H1 (cell line): ENCODE measurements around the gene LIG4. TPM values are rescaled to one million over a fixed set of nuclear protein-coding genes. Genes with fewer than 3 reads are reported as not detected.

Experiments used
- CTCF ChIA-PET: fragments of 300-600 bp; sonication (Branson Sonifier 250); formaldehyde crosslinking; loops from one replicate; lab custom pipeline; 2021; ENCODE audit not compliant: partially characterized antibody; lab: Charles Lee
- POLR2A ChIA-PET: fragments of 300-600 bp; sonication (Branson Sonifier 250); formaldehyde crosslinking; loops from one replicate; lab custom pipeline; 2021; ENCODE audit warnings: inconsistent platforms; ENCODE audit not compliant: partially characterized antibody; lab: Charles Lee
- DNase-seq, 2 experiments: peaks; one replicate each; pipeline versions ENCODE4 v3.0.0 to v3.0.0-alpha.2; 2010 to 2022; ENCODE audit warnings: low spot score in 2 of 2, low read depth in 1 of 2, mixed read lengths in 1 of 2
- FAIRE-seq: peaks from 2 replicates; lab custom pipeline; 2011; peaks lifted over from hg19 to GRCh38; lab: Jason Lieb, UNC
- H2AFZ ChIP-seq: 2 replicates; pipeline ENCODE4 v1.8.1; 2012; ENCODE audit warnings: low read length, inconsistent platforms
- H2AK5ac ChIP-seq: 2 replicates; pipeline ENCODE4 v1.6.1; 2013; ENCODE audit warnings: low read depth, low read length
- H2BK120ac ChIP-seq: replicated peaks from 2 replicates; pipeline ENCODE3; 2013; ENCODE audit warnings: low read depth, low read length, inconsistent platforms
- H2BK12ac ChIP-seq: 2 replicates; pipeline ENCODE4 v1.6.1; 2013; ENCODE audit warnings: low read depth, low read length
- H2BK15ac ChIP-seq: 2 replicates; pipeline ENCODE4 v1.6.1; 2013; ENCODE audit warnings: low read length
- H2BK20ac ChIP-seq: 2 replicates; pipeline ENCODE4 v1.6.1; 2013; ENCODE audit warnings: low read length
- H2BK5ac ChIP-seq: 2 replicates; pipeline ENCODE4 v1.6.1; 2013; ENCODE audit warnings: low read depth, low read length
- H3K14ac ChIP-seq: 2 replicates; pipeline ENCODE4 v1.6.1; 2013; ENCODE audit warnings: inconsistent platforms; ENCODE audit not compliant: insufficient read length
- H3K18ac ChIP-seq: 2 replicates; pipeline ENCODE4 v1.6.1; 2013; ENCODE audit warnings: low read length; ENCODE audit errors: extremely low read depth
- H3K23ac ChIP-seq: 2 replicates; pipeline ENCODE4 v1.6.1; 2013; ENCODE audit warnings: inconsistent platforms; ENCODE audit not compliant: insufficient read length
- H3K23me2 ChIP-seq: 2 replicates; pipeline ENCODE4 v1.6.1; 2013; ENCODE audit warnings: low read depth, low read length
- H3K27ac ChIP-seq: 2 replicates; pipeline ENCODE4 v1.6.1; 2011; ENCODE audit warnings: low read depth, low read length, inconsistent platforms
- H3K27me3 ChIP-seq, 4 experiments: replicated peaks in 1 of 4; 1 replicate in 1 of 4; 2 replicates in 3 of 4; pipeline versions ENCODE4 v1.6.1 to v1.8.1; 2011 to 2013; ENCODE audit warnings: low read length in 3 of 4, mild to moderate bottlenecking in 3 of 4, inconsistent platforms in 2 of 4, mixed read lengths in 2 of 4, moderate library complexity in 1 of 4; ENCODE audit not compliant: control insufficient read depth in 3 of 4, insufficient read depth in 3 of 4; ENCODE audit errors: extremely low read depth in 1 of 4
- H3K36me3 ChIP-seq, 4 experiments: 2 replicates each; pipeline versions ENCODE4 v1.6.1 to v1.8.1; 2011 to 2013; ENCODE audit warnings: mild to moderate bottlenecking in 4 of 4, low read length in 3 of 4, moderate library complexity in 2 of 4, control low read depth in 1 of 4, inconsistent platforms in 1 of 4; ENCODE audit not compliant: insufficient read depth in 4 of 4, control insufficient read depth in 2 of 4
- H3K4ac ChIP-seq: replicated peaks from 2 replicates; pipeline ENCODE3; 2013; ENCODE audit warnings: low read length, low read depth, mixed read lengths, inconsistent platforms; ENCODE audit not compliant: insufficient read length
- H3K4me1 ChIP-seq, 4 experiments: replicated peaks in 1 of 4; 1 replicate in 1 of 4; 2 replicates in 3 of 4; pipeline versions ENCODE4 v1.6.1 to v1.8.1; 2011 to 2013; ENCODE audit warnings: low read length in 3 of 4, inconsistent platforms in 2 of 4, mixed read lengths in 1 of 4; ENCODE audit not compliant: insufficient read depth in 4 of 4, control insufficient read depth in 3 of 4
- H3K4me2 ChIP-seq, 2 experiments: 2 replicates each; pipeline versions ENCODE4 v1.6.1 to v1.8.1; 2011 to 2013; ENCODE audit warnings: low read depth in 2 of 2, low read length in 2 of 2, control low read depth in 1 of 2, inconsistent platforms in 1 of 2, mild to moderate bottlenecking in 1 of 2; ENCODE audit not compliant: insufficient read depth in 1 of 2
- H3K4me3 ChIP-seq, 4 experiments: fragments of 200-600, 300-600 bp in 1 of 4; sonication (generic), shearing (Covaris generic), sonication (Bioruptor Twin) in 1 of 4; 2 replicates each; pipeline versions ENCODE4 v1.5.1 to v1.8.1; 2011 to 2016; ENCODE audit warnings: low read length in 4 of 4, low read depth in 3 of 4, control low read depth in 2 of 4, inconsistent platforms in 2 of 4, mild to moderate bottlenecking in 2 of 4, mixed read lengths in 1 of 4, moderate library complexity in 1 of 4; ENCODE audit not compliant: insufficient read depth in 2 of 4; ENCODE audit errors: extremely low read depth in 1 of 4
- H3K56ac ChIP-seq: replicated peaks from 2 replicates; pipeline ENCODE3; 2013; ENCODE audit warnings: low read depth, mild to moderate bottlenecking, mixed read lengths, low read length, inconsistent platforms; ENCODE audit not compliant: insufficient read length
- H3K79me1 ChIP-seq: 2 replicates; pipeline ENCODE4 v1.6.1; 2013; ENCODE audit warnings: low read depth, low read length, control low read depth
- H3K79me2 ChIP-seq, 2 experiments: 2 replicates each; pipeline versions ENCODE4 v1.6.1 to v1.8.1; 2012 to 2013; ENCODE audit warnings: low read length in 2 of 2, mild to moderate bottlenecking in 2 of 2, inconsistent platforms in 1 of 2; ENCODE audit not compliant: insufficient read depth in 2 of 2, control insufficient read depth in 1 of 2
- H3K9ac ChIP-seq, 4 experiments: replicated peaks in 1 of 4; 1 replicate in 1 of 4; 2 replicates in 3 of 4; pipeline versions ENCODE4 v1.6.1 to v1.8.1; 2011 to 2013; ENCODE audit warnings: low read depth in 3 of 4, low read length in 3 of 4, control low read depth in 2 of 4, mild to moderate bottlenecking in 2 of 4, moderate library complexity in 2 of 4, inconsistent platforms in 1 of 4; ENCODE audit errors: extremely low read depth in 1 of 4
- H3K9me3 ChIP-seq, 2 experiments: 2 replicates each; pipeline versions ENCODE4 v1.6.1 to v1.8.1; 2012 to 2013; ENCODE audit warnings: mild to moderate bottlenecking in 2 of 2, moderate library complexity in 2 of 2, control low read depth in 1 of 2, inconsistent platforms in 1 of 2, low read depth in 1 of 2, low read length in 1 of 2, mixed read lengths in 1 of 2; ENCODE audit not compliant: insufficient read depth in 2 of 2
- H4K20me1 ChIP-seq, 2 experiments: replicated peaks in 1 of 2; 2 replicates each; pipeline versions ENCODE3 to v1.8.1; 2011 to 2013; ENCODE audit warnings: inconsistent platforms in 2 of 2, low read length in 2 of 2, mild to moderate bottlenecking in 1 of 2; ENCODE audit not compliant: insufficient read depth in 2 of 2, control insufficient read depth in 1 of 2
- H4K5ac ChIP-seq: 2 replicates; pipeline ENCODE4 v1.6.1; 2013; ENCODE audit warnings: low read length, low read depth, mixed read lengths, inconsistent platforms; ENCODE audit not compliant: insufficient read length
- H4K8ac ChIP-seq: 2 replicates; pipeline ENCODE4 v1.8.0; 2013; ENCODE audit warnings: mild to moderate bottlenecking, moderate library complexity, low read length, inconsistent platforms; ENCODE audit not compliant: insufficient read depth; ENCODE audit errors: extremely low read depth
- H4K91ac ChIP-seq: replicated peaks from 2 replicates; pipeline ENCODE3; 2013; ENCODE audit warnings: low read length, mixed read lengths, inconsistent platforms; ENCODE audit not compliant: insufficient read length
- BCL11A ChIP-seq, 2 experiments: IDR thresholded peaks; one replicate each; pipeline ENCODE4 v1.6.1; 2011; ENCODE audit warnings: low read depth in 2 of 2, low read length in 2 of 2, mild to moderate bottlenecking in 2 of 2
- EZH2 ChIP-seq: fragments of 200-600 bp; sonication (generic); IDR thresholded peaks from 2 replicates; pipeline ENCODE4 v1.7.1; 2012; ENCODE audit warnings: low read depth, mild to moderate bottlenecking, moderate library complexity, low read length, inconsistent platforms; ENCODE audit not compliant: severe bottlenecking
- KDM4A ChIP-seq: IDR thresholded peaks from one replicate; pipeline ENCODE4 v1.7.1; 2012; ENCODE audit warnings: low read depth, mild to moderate bottlenecking, moderate library complexity, low read length, inconsistent platforms; ENCODE audit not compliant: severe bottlenecking
- NRF1 ChIP-seq: IDR thresholded peaks from 2 replicates; pipeline ENCODE4 v1.6.1; 2011; ENCODE audit warnings: mild to moderate bottlenecking, low read depth, low read length, improper control_type of control experiment
- POLR2A ChIP-seq, 2 experiments: IDR thresholded peaks; 1 replicate in 1 of 2; 2 replicates in 1 of 2; pipeline ENCODE4 v1.6.1; 2011; ENCODE audit warnings: low read depth in 2 of 2, low read length in 2 of 2, mild to moderate bottlenecking in 2 of 2; ENCODE audit errors: control extremely low read depth in 1 of 2
- POLR2AphosphoS5 ChIP-seq: IDR thresholded peaks from 2 replicates; pipeline ENCODE4 v1.6.1; 2011; ENCODE audit warnings: low read depth, low read length
- SIN3A ChIP-seq, 2 experiments: IDR thresholded peaks in 1 of 2; conservative IDR thresholded peaks in 1 of 2; 2 replicates each; pipeline ENCODE4 v1.6.1; 2011 to 2012; ENCODE audit warnings: low read length in 2 of 2, improper control_type of control experiment in 1 of 2, low read depth in 1 of 2, mild to moderate bottlenecking in 1 of 2
- WGBS, 2 experiments: shearing (Covaris generic) in 1 of 2; methylation state at CpG; one replicate each; pipeline versions ENCODE4 v1.1.6 to v1.1.7; 2013 to 2015; ENCODE audit warnings: low lambda C conversion rate in 2 of 2, mixed read lengths in 2 of 2, inconsistent platforms in 1 of 2, low coverage in 1 of 2, missing lambda C conversion rate in 1 of 2; ENCODE audit not compliant: insufficient replicate concordance in 2 of 2, insufficient coverage in 1 of 2, insufficient read length in 1 of 2; ENCODE audit errors: extremely low coverage in 1 of 2, missing lambda C conversion rate in 1 of 2; 5-methylcytosine and 5-hydroxymethylcytosine counted together
- polyA plus RNA-seq, 7 experiments: library from polyadenylated mRNA; depleted of rRNA in 3 of 7; stranded (reverse) in 5 of 7; unstranded in 2 of 7; fragments of >200 nt in 5 of 7; fragments of 200-250 nt in 2 of 7; gene quantifications; 1 replicate in 5 of 7; 2 replicates in 1 of 7; 4 replicates in 1 of 7; pipeline versions ENCODE4 v1.2.1 to v1.2.3, GENCODE V29; 2011 to 2013; ENCODE audit warnings: missing spikeins in 2 of 7, mixed read lengths in 2 of 7
- total RNA-seq: library from RNA; stranded (reverse); fragmentation: NEBNext Ultra II Directional; extraction: Animal tissue kit (Norgen Biotek cat#: 25700); gene quantifications from 2 replicates; pipeline ENCODE4 v1.2.1, GENCODE V29; 2021
- TF ChIP-seq, protein P1 (sequence below): IDR thresholded peaks from 2 replicates; pipeline ENCODE4 v1.6.1; 2011; ENCODE audit warnings: low read depth, mild to moderate bottlenecking, low read length; ENCODE audit not compliant: insufficient read depth
- TF ChIP-seq, protein P2 (sequence below): IDR thresholded peaks from 2 replicates; pipeline ENCODE4 v1.6.1; 2012; ENCODE audit warnings: inconsistent platforms

LIG4 gene
- total and polyA plus RNA-seq, 2 of the 8 experiments (the other 6 are each of a cell fraction or from before 2014, with no cell fraction given): 1.1 to 4.5 TPM

DNA sequence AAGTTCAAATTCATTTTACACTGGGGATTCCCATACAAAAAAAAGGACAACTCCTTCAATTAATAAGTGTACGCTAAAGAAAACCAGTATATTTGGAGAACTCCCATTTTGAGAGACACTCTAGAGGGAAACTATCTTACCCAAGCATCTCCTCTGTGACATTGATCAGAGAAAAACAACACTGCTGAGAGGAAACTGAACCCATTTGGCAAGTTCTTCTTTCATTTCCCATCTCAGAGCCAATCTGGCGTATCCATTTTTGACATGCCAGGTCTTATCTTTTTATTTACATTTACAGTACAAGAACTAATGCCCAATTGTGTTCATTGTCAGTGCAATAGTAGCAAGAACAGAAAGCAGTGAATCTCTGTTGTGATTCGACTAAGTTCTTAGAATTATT is 30.1 kb downstream of the LIG4 start:
- no peak overlapping the region for H4K91ac ChIP-seq
- no peak overlapping the region for H2AFZ ChIP-seq
- H3K27me3 ChIP-seq: no peaks in the 10 kb centered on the region
- H3K23me2 ChIP-seq: no peaks in the 10 kb centered on the region
- no peak overlapping the region for H2BK20ac ChIP-seq
- H3K79me1 ChIP-seq: no peaks in the 10 kb centered on the region
- no peak overlapping the region for H3K23ac ChIP-seq
- H3K18ac ChIP-seq: no peak overlapping the region
- no peak overlapping the region for H3K56ac ChIP-seq
- H3K9me3 ChIP-seq: no peaks in the 10 kb centered on the region
- no peak overlapping the region for H3K9ac ChIP-seq
- H2BK12ac ChIP-seq: no peak overlapping the region
- ChIA-PET CTCF (interaction anchor here (0.9 kb wide), 2 partner anchors 9 to 26 kb away, joined by 3 read pairs; no protein-coding TSS in a partner anchor), POLR2A (no interaction called here)
- no peak overlapping the region for H3K27ac ChIP-seq
- no peak overlapping the region for H2BK120ac ChIP-seq
- no peak overlapping the region for H2BK15ac ChIP-seq
- DNase-seq (no peak), FAIRE-seq (no peak)
- H2AK5ac ChIP-seq: no peak overlapping the region
- H3K14ac ChIP-seq: no peak overlapping the region
- no peak overlapping the region for H3K4ac ChIP-seq
- H2BK5ac ChIP-seq: no peak overlapping the region
- H3K79me2 ChIP-seq: no peaks in the 10 kb centered on the region
- 81% methylated on average over 3 of the region's 3 CpGs; no CpG with 5 or more reads in 1 of the 2 experiments for WGBS, 2 experiments
- H4K5ac ChIP-seq: no peak overlapping the region
- no peaks in the 10 kb centered on the region for H4K20me1 ChIP-seq
- no peaks in the 10 kb centered on the region for H3K36me3 ChIP-seq
- H4K8ac ChIP-seq: no peak overlapping the region
- H3K4me2 ChIP-seq: no peak overlapping the region
- H3K4me3 ChIP-seq: no peak overlapping the region
- no peaks in the 10 kb centered on the region for H3K4me1 ChIP-seq
- TF ChIP-seq POLR2A (IDR thresholded peaks at IDR 0.05; ENCODE audit: control extremely low read depth in 1 of 2, low read depth in 2 of 2, low read length in 2 of 2) (no peak), POLR2AphosphoS5 (no peak), BCL11A (IDR thresholded peaks at IDR 0.05; ENCODE audit: low read depth in 2 of 2, low read length in 2 of 2) (no peak), EZH2 (no peak), SIN3A (conservative IDR thresholded peaks at IDR 0.05 in 1 of 2, IDR thresholded peaks at IDR 0.05 in 1 of 2; ENCODE audit: low read depth in 1 of 2, low read length in 2 of 2) (no peak), NRF1 (no peak), KDM4A (no peak)
- TF ChIP-seq, protein P1, sequence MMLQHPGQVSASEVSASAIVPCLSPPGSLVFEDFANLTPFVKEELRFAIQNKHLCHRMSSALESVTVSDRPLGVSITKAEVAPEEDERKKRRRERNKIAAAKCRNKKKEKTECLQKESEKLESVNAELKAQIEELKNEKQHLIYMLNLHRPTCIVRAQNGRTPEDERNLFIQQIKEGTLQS: no peak
- TF ChIP-seq, protein P2, sequence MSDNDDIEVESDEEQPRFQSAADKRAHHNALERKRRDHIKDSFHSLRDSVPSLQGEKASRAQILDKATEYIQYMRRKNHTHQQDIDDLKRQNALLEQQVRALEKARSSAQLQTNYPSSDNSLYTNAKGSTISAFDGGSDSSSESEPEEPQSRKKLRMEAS: no peak
